ENCODE measurements around the gene IL16.
"Not testable (repeated sequence)": the region's sequence is repeated elsewhere in the genome, so short reads cannot be mapped to it uniquely, and the experiment has no call there.

Gene IL16

DNA sequence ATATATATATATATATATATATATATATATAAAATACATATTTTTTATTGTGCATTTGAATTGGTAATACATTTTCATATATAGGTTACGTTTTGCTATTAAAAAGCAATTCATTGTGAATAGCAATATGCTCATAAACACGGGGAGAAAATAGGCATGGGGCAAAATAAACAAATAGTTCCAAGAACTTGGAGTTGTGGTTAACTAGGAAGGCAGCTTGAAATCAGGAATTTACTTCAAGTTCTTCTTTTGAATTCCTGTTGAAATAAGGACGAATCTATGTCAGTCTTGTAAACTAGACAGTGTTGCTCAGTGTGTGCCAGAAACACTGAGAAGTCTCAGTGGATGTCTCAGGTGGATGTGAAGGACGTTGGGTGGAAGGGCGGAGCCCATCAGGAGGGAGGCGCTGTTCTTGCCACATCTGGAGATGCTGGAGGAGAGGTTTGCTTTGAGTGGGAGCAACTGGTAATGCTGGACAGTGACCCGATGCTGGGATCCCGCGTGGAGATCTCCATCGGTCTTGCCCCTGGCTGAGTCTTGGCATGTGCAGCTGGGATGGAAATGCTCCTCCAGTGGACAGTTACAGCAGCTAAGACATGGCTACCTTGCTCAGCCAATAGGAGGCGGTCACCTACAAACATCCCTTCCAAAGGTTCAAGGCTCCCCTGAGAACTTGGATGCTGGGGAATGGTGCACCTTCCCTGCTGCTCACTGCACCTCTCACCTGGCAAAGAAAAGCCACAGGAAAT is 2.5 kb downstream of the IL16 start:
- no peak for DNase-seq (ENCODE audit: low read depth in 1 of 2, low spot score in 1 of 2)

DNA sequence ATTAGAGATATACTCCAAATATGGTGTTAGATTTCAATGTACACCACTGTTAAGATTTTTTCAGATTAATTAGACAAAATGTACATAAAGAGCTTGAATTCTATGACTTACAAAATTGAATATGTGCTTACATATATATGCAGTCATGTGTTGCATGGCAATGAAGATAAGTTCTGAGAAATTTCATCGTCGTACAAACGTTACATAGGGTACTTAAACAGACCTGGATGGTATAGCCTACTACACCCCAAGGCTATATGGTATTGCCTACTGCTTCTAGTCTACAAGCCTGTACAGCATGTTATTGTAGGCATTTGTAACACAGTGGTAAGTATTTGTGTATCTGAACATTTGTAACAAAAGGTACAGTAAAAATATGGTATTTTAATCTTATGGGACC is 9.3 kb downstream of the IL16 start:
- DNase-seq (ENCODE audit: low read depth in 1 of 2, low spot score in 1 of 2), result no peak

DNA sequence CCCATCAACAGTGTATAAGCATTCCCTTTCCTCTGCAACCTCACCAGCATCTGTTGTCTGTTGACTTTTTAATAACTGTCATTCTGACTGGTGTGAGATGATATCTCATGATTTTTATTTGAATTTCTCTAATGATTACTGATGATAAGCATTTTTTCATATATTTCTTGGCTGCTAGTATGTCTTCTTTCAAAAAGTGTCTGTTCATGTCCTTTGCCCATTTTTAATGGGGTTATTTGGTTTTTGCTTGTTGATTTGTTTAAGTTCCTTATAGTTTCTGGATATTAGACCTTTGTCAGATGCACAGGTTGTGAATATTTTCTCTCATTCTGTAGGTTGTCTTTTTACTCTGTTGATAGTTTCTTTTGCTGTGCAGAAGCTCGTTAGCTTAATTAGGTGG is 11.3 kb downstream of the IL16 start:
- DNase-seq (ENCODE audit: low read depth in 1 of 2, low spot score in 1 of 2), result not testable (repeated sequence)

DNA sequence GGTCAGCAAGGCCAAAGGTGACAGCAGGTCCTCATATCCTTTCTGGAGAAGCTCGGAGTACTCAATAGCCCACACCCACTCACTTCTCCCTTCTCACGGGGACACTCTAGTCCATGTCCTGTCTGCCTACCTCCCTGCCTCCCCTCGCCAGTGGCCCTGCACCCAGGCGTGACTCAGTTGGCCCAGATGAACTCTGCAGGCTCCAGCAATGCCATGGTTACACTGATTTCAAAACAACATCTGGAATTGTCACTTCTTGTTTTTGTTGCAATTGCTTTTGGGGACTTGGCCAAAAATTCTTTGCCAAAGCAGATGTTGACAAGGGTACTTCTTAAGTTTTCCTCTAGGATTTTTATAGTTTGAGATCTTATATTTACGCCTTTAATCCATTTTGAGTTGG is 13.0 kb downstream of the IL16 start:
- no peak for DNase-seq (ENCODE audit: low read depth in 1 of 2, low spot score in 1 of 2)

DNA sequence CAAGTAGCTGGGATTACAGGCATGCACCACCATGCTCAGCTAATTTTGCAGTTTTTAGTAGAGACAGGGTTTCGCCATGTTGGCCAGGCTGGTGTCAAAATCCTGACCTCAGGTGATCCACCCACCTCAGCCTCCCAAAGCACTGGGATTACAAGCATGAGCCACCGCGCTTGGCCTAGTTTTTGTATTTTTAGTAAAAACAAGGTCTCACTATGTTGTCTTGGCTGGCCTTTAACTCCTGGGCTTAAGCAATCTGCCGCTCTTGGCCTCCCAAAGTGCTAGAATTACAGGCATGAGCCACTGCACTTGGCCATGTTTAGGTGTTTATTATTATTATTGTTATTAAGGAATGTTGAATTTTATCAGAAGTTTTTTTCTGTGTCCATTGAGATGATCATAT is 14.7 kb downstream of the IL16 start:
- DNase-seq (ENCODE audit: low read depth in 1 of 2, low spot score in 1 of 2), result no peak

DNA sequence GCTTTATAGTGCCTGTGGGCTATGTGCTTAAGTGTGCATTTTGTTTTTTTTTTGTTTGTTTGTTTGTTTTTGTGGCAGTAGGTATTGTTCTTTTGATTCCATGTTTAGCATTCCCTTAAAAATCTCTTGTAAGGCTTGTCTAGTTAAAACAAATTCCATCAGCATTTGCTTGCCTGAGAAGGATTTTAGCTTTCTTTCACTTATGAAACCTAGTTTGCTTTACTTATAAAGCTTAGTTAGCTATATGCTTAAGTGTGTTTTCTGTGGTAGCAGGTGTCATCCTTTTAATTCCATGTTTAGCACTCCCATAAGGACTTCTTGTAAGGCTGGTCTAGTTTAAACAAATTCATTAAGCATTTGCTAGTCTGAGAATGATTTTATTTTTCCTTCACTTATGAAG is 17.3 kb downstream of the IL16 start:
- DNase-seq (ENCODE audit: low read depth in 1 of 2, low spot score in 1 of 2), result no peak

DNA sequence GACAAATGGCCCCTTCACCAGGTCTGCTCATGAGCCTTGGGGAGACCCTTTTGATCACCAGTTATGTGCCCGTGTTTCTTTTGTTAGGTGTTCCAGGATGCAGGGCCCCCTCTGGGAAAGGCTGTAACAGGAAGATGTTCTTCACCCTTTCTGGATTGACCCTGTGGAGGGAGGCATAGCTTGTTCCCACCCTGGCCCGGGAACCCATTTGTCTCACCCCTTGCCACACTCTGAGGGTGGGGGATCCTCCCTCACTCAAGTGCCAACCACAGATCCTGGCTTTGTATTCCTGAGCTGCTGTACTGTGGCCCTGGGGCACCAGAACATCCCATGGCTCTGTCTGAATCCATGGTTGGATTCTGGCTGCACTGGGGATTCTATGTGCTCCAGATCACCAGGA is 18.9 kb downstream of the IL16 start:
- DNase-seq (ENCODE audit: low read depth in 1 of 2, low spot score in 1 of 2), result no peak

DNA sequence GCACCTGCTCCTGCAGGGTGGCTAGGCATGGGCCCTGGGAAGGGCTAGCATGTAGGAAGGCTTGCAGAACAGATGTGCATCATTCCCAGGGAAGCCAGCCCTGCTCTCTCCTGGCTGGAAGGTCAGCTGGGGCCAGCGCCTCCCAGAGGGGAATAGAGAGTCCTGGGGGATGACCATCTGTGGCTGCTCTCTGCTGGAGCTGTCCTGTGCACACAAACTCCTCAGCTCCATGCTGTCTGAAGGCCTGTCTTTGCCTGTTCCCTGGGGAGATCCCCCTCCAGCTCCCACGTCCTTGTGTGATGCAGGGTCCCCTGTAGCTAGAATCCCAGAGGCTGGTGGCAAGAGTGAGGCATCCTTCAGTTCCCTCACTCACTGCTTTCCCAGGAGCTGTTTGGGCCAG is 19.3 kb downstream of the IL16 start:
- DNase-seq (ENCODE audit: low read depth in 1 of 2, low spot score in 1 of 2), result no peak

DNA sequence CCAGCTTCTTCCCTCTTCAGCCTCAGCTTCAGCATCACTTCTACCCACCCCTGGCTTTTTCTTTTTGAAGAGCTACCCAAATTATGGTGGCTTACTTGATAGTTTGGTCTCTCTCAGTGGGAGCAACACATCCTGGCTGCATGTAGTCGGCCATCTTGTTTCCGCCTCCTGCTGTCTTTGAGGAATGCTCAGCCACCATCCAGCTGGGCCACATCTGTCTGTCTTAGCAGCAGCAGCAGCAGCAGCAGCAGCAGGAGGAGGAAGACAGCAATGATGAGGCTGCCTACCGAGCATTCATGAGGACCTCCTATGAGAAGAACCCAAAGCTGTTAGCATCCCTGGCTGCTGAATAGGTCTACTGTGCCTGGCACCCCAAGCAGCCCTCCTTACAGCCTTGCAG is 19.7 kb downstream of the IL16 start:
- DNase-seq (ENCODE audit: low read depth in 1 of 2, low spot score in 1 of 2), result no peak

DNA sequence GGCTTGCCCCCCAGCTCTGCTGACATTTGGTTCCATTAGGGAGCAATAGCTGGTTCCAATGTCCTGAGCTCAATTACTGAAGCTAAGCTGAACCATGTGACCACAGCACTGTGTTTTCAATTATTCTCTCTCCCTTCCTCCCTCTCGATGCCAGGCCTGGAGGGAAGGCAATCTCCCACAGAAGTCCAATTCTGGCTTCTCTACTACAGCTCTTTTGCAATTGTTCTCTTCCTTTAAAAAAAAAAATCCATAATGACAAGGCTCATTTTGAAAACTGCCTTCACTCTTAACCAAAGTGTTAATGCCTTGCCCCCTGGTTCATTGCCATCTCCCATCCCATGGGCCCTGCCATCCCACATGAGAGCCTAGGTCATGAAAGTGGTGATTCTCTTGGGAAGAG is 24.8 kb downstream of the IL16 start:
- DNase-seq (ENCODE audit: low read depth in 1 of 2, low spot score in 1 of 2), result no peak

DNA sequence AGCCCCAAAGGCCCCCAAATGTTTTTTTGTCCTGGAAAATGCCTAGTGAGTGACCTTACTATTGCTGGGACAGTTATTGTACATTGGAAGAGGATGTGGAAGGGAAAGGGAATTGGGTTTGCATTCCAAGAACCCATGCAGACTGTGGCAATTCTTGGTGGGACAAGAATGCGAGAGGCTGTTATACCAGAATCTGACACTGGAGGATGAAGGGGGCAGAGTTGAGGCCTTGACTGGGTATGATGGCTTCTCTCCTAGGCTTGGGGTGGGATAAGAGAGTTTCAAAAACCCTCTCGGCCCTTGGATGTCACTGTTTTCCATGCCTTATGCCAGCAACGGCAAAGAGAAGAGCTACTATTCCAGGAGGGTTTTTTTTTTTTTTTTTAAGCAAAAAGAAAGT is 25.3 kb downstream of the IL16 start:
- no peak for DNase-seq (ENCODE audit: low read depth in 1 of 2, low spot score in 1 of 2)

DNA sequence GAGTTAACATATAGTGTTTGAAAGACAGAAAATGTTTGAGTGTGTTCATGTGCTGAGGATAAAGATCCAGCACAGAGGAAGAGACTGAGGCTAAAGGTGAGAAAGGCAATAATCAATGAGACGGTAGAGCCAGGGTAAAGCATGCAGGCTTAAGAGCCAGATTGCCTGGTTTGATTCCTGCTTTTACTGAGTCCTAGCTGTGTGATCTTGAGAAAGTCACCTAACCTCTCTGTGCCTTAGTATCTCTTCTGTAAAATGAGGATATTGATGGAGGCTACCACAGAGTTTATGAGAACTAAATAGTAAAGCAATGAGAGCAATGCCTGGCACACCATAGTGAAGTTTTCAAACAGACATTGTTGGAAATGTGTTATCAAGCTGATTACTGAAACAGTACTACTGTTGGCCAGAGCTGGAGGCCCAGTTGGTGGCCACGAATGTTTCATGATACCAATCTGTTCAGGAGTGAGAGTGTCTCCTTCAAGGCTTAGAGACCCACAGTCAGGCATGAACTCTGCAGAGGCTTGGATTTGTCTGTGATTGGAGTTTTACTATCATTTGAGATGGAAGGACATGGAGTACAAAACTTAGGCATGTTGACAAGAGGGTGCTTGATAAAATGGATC is 26.8 kb downstream of the IL16 start:
- DNase-seq (ENCODE audit: low read depth in 1 of 2, low spot score in 1 of 2), result no peak

DNA sequence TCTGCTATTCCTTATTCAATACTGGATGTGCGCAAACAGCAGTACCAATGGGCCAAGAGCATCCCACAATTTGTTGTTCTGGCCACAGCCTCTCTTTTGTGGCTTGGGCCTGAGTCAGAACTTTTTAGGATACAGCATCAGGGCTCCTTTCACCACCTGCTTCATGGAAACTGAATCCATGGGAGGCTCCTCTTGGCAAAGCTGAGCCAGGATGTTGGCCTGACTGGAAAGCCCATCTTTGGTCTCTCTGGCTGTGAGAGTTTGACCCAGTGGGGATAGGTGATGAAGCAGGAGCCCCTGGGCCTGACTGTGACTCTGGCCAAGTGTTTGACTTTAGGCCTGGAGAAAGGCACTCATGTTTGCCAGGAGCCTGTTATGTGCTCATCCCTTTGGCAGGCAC is 27.6 kb downstream of the IL16 start:
- no peak for DNase-seq (ENCODE audit: low read depth in 1 of 2, low spot score in 1 of 2)

DNA sequence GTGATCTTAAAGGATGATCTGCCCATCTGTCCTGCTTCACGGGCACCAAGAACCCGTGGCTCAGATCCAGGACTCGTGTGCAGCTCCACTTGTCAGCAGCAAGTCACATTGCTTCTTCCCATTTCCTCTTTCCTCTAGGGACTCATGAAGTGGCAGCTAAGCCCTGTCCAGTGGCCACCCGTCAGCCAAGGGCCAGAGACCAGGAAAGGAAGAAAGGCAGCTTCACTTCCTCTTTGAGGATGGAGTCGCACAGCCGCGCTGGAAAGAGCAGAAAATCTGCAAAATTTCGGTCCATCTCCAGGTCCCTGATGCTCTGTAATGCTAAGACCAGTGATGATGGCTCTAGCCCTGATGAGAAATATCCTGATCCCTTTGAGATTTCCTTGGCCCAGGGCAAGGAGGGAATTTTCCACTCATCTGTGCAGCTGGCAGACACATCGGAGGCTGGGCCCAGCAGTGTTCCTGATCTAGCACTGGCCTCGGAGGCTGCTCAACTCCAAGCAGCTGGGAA is 28.5 kb downstream of the IL16 start:
- DNase-seq (ENCODE audit: low read depth in 1 of 2, low spot score in 1 of 2), result no peak

DNA sequence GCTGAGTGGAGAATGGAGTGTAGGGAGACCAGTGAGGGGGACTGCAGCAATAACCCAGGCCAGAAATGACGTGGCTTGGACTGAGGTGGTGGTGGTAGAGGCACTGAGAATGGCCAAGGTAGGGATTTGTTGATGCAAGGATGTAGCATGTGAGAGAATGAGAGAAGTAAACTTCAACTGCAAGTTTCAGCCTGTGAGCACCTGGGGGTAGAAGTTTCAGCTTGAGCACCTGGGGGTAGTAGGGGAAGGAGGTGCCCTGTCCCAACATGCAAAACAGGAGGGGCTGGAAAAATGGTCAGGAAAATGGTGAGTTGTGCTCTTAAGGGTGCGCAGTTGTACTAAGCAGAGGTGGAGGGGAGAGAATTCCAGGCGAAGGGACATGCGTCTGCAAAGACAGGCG is 31.0 kb downstream of the IL16 start:
- no peak for DNase-seq (ENCODE audit: low read depth in 1 of 2, low spot score in 1 of 2)

DNA sequence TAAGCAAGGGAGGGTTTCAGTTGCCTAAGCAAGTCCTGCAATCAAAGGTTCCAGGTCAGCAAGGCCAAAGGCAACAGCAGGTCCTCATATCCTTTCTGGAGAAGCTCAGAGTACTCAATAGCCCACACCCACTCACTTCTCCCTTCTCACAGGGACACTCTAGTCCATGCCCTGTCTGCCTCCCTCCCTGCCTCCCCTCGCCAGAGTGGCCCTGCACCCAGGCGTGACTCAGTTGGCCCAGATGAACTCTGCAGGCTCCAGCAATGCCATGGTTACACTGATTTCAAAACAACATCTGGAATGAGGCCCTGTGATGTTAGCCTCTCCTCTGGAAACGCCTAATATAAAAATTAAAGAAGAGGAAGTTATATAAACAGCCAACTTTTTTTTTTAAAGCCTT is 32.9 kb downstream of the IL16 start:
- DNase-seq (ENCODE audit: low read depth in 1 of 2, low spot score in 1 of 2), result no peak

DNA sequence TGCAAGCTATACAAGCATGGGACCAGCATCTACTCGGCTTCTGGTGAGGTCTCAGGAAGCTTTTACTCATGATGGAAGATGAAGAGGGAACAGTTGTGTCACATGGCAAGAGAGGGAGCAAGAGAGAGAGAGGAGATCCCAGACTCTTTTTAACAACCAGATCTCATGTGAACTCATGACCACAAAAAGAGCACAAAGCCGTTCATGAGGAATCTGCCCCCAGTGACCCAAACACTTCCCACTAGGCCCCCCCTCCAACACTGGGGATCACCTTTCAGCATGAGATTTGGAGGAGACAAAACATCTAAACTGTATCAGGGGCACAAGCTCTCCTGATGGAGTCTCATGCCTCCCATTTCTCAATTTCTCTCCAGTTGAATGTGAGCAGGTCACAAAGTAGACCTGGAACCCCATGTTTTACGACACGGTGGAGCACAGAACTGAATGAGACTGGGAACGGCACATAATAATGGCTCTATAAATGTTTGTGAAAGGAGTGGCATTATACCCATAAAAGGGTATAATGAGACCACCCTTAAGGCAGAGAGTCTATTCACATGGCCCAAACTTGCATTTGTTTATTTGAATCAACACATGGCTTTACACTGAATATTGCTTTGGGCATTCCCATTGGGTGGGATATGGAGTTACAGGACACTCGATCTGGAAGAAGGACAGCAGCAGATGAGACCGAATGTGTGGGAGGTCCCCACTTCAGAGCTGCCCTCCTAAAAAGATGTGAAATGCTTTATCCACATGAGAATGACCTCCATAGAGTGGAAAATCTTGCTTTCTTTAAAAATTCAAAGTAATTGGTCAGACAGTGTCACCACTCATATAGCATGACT is 38.8 kb downstream of the IL16 start:
- DNase-seq (ENCODE audit: low read depth in 1 of 2, low spot score in 1 of 2), result no peak

DNA sequence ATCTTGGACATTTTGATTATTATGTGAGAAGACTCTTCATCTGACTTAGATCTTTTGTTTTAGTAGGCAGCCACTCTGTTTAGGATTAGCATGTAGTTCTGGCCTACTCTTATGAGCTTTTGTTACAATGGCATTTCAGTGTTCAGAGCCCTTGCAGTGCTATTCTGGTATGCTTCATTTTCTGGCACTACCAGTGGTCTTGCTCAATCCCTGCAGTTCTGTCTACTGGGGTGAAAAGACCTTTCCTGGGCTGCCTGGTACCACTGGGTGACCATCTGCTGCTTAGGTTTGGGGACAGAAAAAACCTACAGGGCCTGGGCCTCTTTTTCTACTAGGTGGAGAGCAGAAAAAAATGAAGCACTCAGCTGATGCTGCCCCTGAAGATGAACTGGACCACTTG is 42.5 kb downstream of the IL16 start:
- no peak for DNase-seq (ENCODE audit: low read depth in 1 of 2, low spot score in 1 of 2)

DNA sequence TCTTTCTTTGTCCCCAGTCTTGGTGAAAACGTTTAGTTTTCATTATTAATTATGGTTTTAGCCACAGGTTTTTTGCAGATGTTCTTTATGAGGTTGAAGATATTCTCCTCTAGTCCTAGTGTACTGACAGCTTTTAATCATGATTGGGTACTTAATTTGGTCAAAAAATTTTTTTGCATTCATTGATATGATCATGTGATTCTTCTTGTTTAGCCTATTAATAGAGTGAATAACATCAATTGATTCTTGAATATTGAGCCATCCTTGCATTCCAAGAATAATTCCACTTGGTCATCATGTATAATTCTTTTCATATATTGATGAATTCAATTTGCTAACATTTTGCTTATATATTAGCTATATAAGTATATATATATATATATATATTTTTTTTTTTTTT is 46.1 kb downstream of the IL16 start:
- no peak for DNase-seq (ENCODE audit: low read depth in 1 of 2, low spot score in 1 of 2)

DNA sequence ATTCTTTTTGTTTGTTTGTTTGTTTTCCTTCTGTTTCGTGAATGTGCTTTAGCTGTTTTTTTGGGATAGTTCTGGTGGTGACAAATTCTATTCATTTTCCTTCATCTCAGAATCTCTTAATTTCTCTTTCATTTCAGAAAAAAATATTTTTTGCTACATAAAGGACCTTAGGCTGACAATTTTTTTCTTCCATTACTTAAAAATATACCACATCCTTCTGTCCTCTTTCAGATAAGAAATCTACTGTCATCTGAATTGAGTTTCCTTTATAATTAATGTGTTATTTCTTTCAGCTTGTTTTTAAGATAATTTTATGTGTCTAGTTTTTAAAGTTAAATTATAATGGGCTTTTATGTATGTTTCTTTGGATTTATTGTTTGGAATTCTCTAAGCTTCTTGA is 47.6 kb downstream of the IL16 start:
- DNase-seq (ENCODE audit: low read depth in 1 of 2, low spot score in 1 of 2), result no peak

DNA sequence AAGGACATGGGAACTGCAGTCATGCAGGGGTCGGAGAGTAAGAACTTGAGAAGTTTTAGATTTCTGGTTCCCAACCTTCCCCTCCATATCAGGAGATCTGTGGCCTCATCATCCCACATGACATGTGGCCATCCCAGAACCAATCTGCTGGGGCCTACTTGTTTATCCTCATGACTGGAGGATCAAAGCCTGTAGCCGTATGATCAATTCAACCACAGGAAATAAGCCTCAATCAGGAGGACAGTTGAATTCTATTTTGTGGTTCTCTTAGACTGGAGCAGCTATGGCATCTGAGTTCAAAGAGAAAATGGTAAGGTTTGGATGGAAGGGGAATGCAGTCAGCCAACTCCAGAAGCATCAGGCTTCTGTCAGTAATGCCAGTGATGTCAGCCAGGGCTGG is 57.2 kb downstream of the IL16 start:
- DNase-seq (ENCODE audit: low read depth in 1 of 2, low spot score in 1 of 2), result no peak

DNA sequence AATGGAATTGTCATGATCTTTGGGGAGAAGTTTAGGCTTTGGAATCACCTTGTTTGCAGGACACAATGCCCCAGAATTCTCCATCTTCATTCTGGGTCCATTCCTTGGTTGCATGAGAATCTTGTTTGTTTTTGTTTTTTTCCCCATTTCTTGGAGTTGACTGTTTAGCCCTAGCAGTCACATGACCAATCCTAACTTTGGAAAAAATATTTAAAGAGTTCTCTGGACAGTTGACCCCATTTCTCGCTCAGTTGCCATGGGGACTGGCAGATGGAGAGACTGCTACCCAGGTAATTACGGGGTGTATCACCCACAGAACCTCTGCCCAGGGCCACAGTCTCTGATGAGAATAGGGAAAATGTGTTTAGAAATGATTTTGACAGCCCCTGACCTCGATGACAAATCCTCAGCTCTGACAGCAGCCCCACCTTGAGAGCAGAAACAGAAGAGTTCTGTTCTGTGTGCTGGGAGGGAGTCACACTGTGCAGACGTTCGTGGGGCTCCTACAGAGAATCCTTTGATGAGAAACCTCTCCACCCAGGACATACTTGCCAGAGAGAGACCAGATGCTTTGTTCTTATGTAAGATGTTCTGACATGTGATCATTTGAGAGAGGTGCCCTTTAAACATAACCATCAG is 57.7 kb downstream of the IL16 start:
- DNase-seq (ENCODE audit: low read depth in 1 of 2, low spot score in 1 of 2), result no peak

Data from activated CD4-positive, alpha-beta T cell treated with anti-CD3 and anti-CD28 coated beads, Interleukin-2, amount 50 U/mL, for 24 hours (primary cell).